Progenitor cell of endocrine pancreas (in vitro differentiated cells): ENCODE measurements around the gene FUBP3. TPM values are rescaled to one million over a fixed set of nuclear protein-coding genes. Genes with fewer than 3 reads are reported as not detected.

Experiments
- DNase-seq: peaks from one replicate; pipeline ENCODE4 v3.0.0; 2021; ENCODE audit warnings: low spot score; ENCODE audit not compliant: unreplicated experiment
- H3K27ac Mint-ChIP-seq: 2 replicates; pipeline ENCODE4 v1.8.0; 2021; ENCODE audit warnings: mild to moderate bottlenecking, moderate library complexity, mixed read lengths
- H3K27me3 Mint-ChIP-seq: 2 replicates; pipeline ENCODE4 v1.8.0; 2021; ENCODE audit warnings: mixed read lengths
- H3K36me3 Mint-ChIP-seq: 2 replicates; pipeline ENCODE4 v1.8.0; 2022; ENCODE audit warnings: mixed read lengths; ENCODE audit not compliant: insufficient read depth
- H3K4me1 Mint-ChIP-seq: 2 replicates; pipeline ENCODE4 v1.8.0; 2021; ENCODE audit warnings: low read depth, mixed read lengths
- H3K4me3 Mint-ChIP-seq: 2 replicates; pipeline ENCODE4 v1.8.0; 2021; ENCODE audit warnings: low read depth, mild to moderate bottlenecking, moderate library complexity, mixed read lengths
- H3K9me3 Mint-ChIP-seq: 2 replicates; pipeline ENCODE4 v1.8.0; 2021; ENCODE audit warnings: low read depth, mixed read lengths
- total RNA-seq: library from RNA; stranded (reverse); gene quantifications from 2 replicates; pipeline ENCODE4 v1.2.1, GENCODE V29; 2021
- TF ChIP-seq, protein P1 (sequence below): fragments of 200-600 bp; sonication (generic); IDR thresholded peaks from one replicate; pipeline ENCODE4 v1.5.0; 2021; ENCODE audit warnings: antibody characterized with exemption, mild to moderate bottlenecking; ENCODE audit not compliant: unreplicated experiment

Gene FUBP3
- total RNA-seq, 1 donor from 2014 or later: 68.9 TPM

DNA sequence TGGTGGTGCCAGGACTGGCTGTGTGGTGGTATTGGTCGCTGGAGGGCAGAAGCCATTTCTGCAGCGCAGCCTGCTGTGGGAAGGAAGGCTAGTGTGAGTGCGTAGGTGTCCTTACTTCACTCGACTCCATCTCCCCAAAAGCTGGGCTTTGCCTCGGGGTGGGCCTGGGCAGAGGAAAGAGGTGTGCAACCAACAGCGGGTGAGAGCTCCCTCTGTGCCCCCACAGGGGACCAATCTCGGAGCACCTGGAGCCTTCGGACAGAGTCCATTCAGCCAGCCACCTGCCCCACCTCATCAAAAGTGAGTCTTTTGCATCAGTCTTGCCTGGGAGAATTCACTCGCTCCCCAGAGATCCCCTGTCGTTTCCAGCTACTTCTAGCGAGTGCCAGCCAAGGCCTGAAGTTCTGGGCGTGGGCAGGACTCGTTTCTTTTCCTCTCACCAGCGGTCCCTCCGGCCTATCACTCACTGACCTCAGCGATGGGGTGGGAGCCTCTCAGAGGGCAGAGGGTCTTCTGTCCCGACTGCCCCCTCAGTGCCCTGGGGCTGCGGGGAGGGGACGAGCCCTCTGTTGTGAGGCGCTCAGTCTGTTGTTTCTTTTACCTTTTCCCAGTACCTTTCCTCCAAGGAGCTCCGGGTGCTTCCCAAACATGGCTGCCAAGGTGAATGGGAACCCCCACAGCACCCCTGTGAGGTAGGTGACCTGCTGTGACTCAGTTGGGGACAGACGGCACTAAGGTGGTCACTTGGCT is 52.1 kb downstream of the FUBP3 start:
- H3K4me3 Mint-ChIP-seq: no peak overlapping the region
- peaks cover 5% of the 10 kb centered on the region for H3K4me1 Mint-ChIP-seq
- no peaks in the 10 kb centered on the region for H3K9me3 Mint-ChIP-seq
- H3K36me3 Mint-ChIP-seq: peaks cover 14% of the 10 kb centered on the region
- no peak for DNase-seq
- TF ChIP-seq, protein P1, sequence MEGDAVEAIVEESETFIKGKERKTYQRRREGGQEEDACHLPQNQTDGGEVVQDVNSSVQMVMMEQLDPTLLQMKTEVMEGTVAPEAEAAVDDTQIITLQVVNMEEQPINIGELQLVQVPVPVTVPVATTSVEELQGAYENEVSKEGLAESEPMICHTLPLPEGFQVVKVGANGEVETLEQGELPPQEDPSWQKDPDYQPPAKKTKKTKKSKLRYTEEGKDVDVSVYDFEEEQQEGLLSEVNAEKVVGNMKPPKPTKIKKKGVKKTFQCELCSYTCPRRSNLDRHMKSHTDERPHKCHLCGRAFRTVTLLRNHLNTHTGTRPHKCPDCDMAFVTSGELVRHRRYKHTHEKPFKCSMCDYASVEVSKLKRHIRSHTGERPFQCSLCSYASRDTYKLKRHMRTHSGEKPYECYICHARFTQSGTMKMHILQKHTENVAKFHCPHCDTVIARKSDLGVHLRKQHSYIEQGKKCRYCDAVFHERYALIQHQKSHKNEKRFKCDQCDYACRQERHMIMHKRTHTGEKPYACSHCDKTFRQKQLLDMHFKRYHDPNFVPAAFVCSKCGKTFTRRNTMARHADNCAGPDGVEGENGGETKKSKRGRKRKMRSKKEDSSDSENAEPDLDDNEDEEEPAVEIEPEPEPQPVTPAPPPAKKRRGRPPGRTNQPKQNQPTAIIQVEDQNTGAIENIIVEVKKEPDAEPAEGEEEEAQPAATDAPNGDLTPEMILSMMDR: no peak
- no peaks in the 10 kb centered on the region for H3K27me3 Mint-ChIP-seq
- no peak overlapping the region for H3K27ac Mint-ChIP-seq

DNA sequence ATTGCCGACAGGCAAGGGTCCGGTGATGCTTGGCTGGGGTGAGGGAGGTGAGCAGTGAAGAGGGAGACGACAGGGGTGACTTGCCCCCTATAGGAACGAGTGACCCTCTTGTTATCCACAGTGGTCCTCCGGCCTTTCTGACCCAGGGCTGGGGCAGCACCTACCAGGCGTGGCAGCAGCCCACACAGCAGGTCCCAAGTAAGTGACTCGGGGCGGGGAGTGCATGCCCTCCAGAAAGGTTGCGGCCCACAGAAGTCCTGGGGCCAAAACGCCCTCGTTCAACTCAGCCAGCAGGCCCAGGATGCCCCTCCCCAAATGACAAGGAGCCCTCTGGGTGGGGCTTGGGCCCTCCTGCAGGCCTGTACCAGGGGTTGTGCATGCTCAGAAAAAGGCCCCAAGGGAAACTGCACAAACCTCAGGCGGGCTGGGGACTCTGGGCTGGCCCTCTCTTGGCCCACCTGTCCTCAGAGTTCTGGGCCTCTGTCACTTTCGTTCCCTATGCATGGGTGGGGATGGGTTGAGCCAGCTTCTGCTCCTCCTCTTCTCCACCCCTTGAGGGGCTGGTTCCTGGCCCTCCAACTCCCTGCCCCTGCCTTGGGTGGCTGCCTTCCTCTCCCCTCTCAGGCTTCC is 52.8 kb downstream of the FUBP3 start:
- Mint-ChIP-seq H3K27me3 (no peaks in the 10 kb centered on the region), H3K36me3 (peaks cover 14% of the 10 kb centered on the region), H3K27ac (no peak overlapping the region), H3K4me1 (peaks cover 5% of the 10 kb centered on the region), H3K4me3 (no peak overlapping the region), H3K9me3 (no peaks in the 10 kb centered on the region)
- no peak for DNase-seq
- TF ChIP-seq, protein P1: no peak

- Mint-ChIP-seq H3K27ac (no peak overlapping the region), H3K27me3 (no peaks in the 10 kb centered on the region), H3K9me3 (no peaks in the 10 kb centered on the region), H3K36me3 (peaks cover 13% of the 10 kb centered on the region), H3K4me3 (no peak overlapping the region), H3K4me1 (peaks cover 3% of the 10 kb centered on the region)
- TF ChIP-seq, protein P1: no peak
- DNase-seq: no peak
Observed at GRCh38 chr9:130632841-130633240, 53.5 kb downstream of the FUBP3 start.

GRCh38 chr9:130633336-130634190 is 54.2 kb downstream of the FUBP3 start:
- H3K36me3 Mint-ChIP-seq: peaks cover 13% of the 10 kb centered on the region

More at GRCh38 chr9:130633336-130634190, 54.2 kb downstream of the FUBP3 start:
- no peaks in the 10 kb centered on the region for H3K9me3 Mint-ChIP-seq
- DNase-seq: no peak
- H3K4me1 Mint-ChIP-seq: no peaks in the 10 kb centered on the region
- no peak overlapping the region for H3K27ac Mint-ChIP-seq
- TF ChIP-seq, protein P1: no peak
- no peak overlapping the region for H3K4me3 Mint-ChIP-seq
- no peaks in the 10 kb centered on the region for H3K27me3 Mint-ChIP-seq
